Activated naive CD8-positive, alpha-beta T cell treated with anti-CD3 and anti-CD28 coated beads, Interleukin-2, amount 50 U/mL, for 24 hours (primary cell): ENCODE data around the gene CDH19.

Experiments used
- ATAC-seq: fragments of 150-1000 bp; cut with Tn5 transposase; one replicate; pipeline ENCODE4 v1.10.0; 2021
- DNase-seq: peaks from one replicate; pipeline ENCODE4 v3.0.0; 2021
- H3K27ac Mint-ChIP-seq: one replicate; pipeline ENCODE4 v1.8.0; 2021; ENCODE audit warnings: mild to moderate bottlenecking, mixed read lengths
- H3K27me3 Mint-ChIP-seq: one replicate; pipeline ENCODE4 v1.8.0; 2021; ENCODE audit warnings: mixed read lengths
- H3K36me3 Mint-ChIP-seq: one replicate; pipeline ENCODE4 v1.8.0; 2021; ENCODE audit warnings: low read depth, mixed read lengths
- H3K4me1 Mint-ChIP-seq: one replicate; pipeline ENCODE4 v1.8.0; 2021; ENCODE audit warnings: mixed read lengths
- H3K4me3 Mint-ChIP-seq: one replicate; pipeline ENCODE4 v1.8.0; 2021; ENCODE audit warnings: mild to moderate bottlenecking, moderate library complexity, mixed read lengths
- H3K9me3 Mint-ChIP-seq: one replicate; pipeline ENCODE4 v1.8.0; 2021; ENCODE audit warnings: mixed read lengths

The CDH19 gene

DNA sequence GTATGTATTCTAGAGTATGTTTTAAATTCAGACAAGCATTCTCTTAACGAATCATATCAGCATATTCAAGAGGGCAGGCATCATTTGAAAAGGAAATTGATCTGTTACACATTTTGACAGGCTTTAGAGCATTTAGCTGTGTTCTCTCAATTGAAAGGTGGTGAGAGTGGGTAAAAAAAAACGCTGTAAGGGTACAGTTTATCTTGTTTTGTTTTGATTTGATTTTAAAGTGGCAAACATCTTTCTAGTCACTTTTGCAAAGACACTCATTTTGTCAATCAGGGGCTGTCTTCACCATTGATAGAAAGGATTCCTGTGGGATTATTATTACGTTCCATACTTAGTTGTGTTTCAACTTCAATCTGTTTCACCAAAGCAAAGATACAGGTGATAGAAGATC lies 2.2 kb downstream of the CDH19 start:
- H3K27me3 Mint-ChIP-seq, result no peaks in the 10 kb centered on the region
- no peak overlapping the region for H3K4me3 Mint-ChIP-seq
- ATAC-seq (no peak), DNase-seq (no peak)
- H3K36me3 Mint-ChIP-seq, result no peaks in the 10 kb centered on the region
- H3K9me3 Mint-ChIP-seq, result peaks cover 12% of the 10 kb centered on the region
- no peak overlapping the region for H3K27ac Mint-ChIP-seq
- H3K4me1 Mint-ChIP-seq, result no peaks in the 10 kb centered on the region

GRCh38 chr18:66599190-66599589 lies 4.7 kb downstream of the CDH19 start:
- Mint-ChIP-seq H3K27ac (no peak overlapping the region), H3K36me3 (no peaks in the 10 kb centered on the region), H3K9me3 (peaks cover 28% of the 10 kb centered on the region), H3K4me1 (no peaks in the 10 kb centered on the region), H3K27me3 (no peaks in the 10 kb centered on the region), H3K4me3 (no peak overlapping the region)
- DNase-seq (no peak), ATAC-seq (no peak)

DNA sequence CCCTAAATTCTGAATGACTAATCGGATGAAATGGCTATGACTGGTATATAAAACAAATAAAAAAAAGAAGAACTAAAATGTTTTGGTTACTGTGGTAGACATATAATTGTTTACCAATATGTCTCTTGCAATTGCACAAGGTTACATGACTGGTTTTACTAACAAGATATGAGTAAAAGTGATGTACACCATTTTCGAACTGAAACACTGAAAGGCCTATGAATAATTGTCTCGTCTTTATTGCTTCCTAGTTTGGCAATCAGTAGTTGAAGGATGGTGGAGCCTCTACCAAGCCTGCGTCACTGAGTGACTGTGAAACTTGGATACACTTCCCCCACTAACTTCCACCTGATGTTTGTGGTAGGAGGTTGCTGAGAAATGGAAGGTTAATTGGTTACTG lies 16.5 kb downstream of the CDH19 start:
- H3K9me3 Mint-ChIP-seq, result peaks cover 6% of the 10 kb centered on the region
- no peak overlapping the region for H3K27ac Mint-ChIP-seq
- DNase-seq (no peak), ATAC-seq (no peak)
- H3K36me3 Mint-ChIP-seq, result no peaks in the 10 kb centered on the region
- H3K4me1 Mint-ChIP-seq, result no peaks in the 10 kb centered on the region
- H3K27me3 Mint-ChIP-seq, result no peaks in the 10 kb centered on the region
- H3K4me3 Mint-ChIP-seq, result no peak overlapping the region

GRCh38 chr18:66582211-66582610 lies 21.7 kb downstream of the CDH19 start:
- ATAC-seq, result no peak
- Mint-ChIP-seq H3K9me3 (peaks cover 6% of the 10 kb centered on the region), H3K4me3 (no peak overlapping the region), H3K27me3 (no peaks in the 10 kb centered on the region), H3K36me3 (no peaks in the 10 kb centered on the region), H3K27ac (no peak overlapping the region), H3K4me1 (no peaks in the 10 kb centered on the region)
- DNase-seq, result no peak

DNA sequence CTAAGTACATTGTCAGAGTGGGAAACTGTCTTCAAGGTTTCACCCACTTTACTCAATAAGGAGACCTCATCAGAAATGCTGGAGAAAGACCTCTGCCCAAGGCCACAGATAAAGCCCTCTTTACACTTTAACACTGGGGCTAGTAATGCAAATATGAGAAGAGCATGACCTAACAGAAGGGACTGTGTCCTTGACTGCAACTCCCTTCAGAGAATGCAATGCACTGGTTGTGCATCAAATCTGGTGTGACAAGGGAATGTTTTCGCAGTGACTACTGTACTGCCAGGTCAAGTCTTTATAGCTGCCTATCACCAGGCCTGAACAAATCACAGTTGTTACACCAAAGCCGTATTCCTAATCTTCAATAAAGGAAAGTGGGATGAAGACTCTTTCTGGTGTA lies 28.6 kb downstream of the CDH19 start:
- no peaks in the 10 kb centered on the region for H3K9me3 Mint-ChIP-seq
- no peaks in the 10 kb centered on the region for H3K36me3 Mint-ChIP-seq
- no peak for ATAC-seq
- no peaks in the 10 kb centered on the region for H3K27me3 Mint-ChIP-seq
- H3K4me1 Mint-ChIP-seq, result no peaks in the 10 kb centered on the region
- no peak for DNase-seq
- H3K4me3 Mint-ChIP-seq, result no peak overlapping the region
- H3K27ac Mint-ChIP-seq, result no peak overlapping the region

DNA sequence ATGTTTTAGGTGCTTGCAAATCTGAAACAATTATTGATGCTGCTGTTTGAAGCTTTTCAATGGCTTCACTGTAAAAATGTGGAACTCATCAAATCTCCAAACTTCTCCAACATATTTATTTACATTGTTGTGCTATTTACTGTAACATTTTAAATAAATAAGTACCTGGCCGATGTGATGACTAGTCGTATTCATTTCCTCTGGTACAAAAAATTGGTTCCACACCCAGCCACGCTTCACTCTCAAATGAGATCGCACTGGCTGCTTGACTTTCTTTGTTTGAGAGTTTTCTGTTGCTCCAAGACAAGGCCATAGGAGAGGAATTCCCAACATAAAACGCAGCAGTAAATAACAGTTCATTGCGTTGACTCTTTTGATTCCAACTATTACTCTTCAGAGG lies 32.0 kb downstream of the CDH19 start:
- no peaks in the 10 kb centered on the region for H3K27me3 Mint-ChIP-seq
- no peak overlapping the region for H3K4me3 Mint-ChIP-seq

DNA sequence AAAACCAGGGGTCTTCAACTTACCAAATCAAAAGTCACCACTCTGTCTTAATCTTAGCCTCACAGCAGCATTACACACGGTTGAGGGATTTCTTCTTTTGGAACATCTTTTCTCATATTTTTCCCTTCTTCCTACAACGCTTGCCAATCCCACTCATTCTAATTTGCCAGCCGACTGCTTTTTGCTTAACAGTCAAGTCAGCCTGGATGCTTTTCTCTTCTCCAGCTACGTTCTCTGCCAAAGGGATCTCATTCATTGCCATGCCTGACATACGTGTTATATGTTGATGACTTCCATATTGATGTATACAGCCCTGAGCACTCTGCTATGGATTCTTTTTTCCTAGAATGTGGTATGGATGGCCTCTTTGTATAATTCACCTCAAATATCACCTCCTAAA lies 37.3 kb downstream of the CDH19 start:
- no peak for ATAC-seq
- no peak overlapping the region for H3K27ac Mint-ChIP-seq
- no peaks in the 10 kb centered on the region for H3K36me3 Mint-ChIP-seq

More for the DNA sequence above, 32.0 kb downstream of the CDH19 start:
- no peaks in the 10 kb centered on the region for H3K9me3 Mint-ChIP-seq
- DNase-seq (no peak), ATAC-seq (no peak)
- no peak overlapping the region for H3K27ac Mint-ChIP-seq
- no peaks in the 10 kb centered on the region for H3K4me1 Mint-ChIP-seq
- no peaks in the 10 kb centered on the region for H3K36me3 Mint-ChIP-seq

GRCh38 chr18:66564236-66564635 lies 39.7 kb downstream of the CDH19 start:
- no peak overlapping the region for H3K27ac Mint-ChIP-seq
- H3K4me1 Mint-ChIP-seq, result no peaks in the 10 kb centered on the region
- no peak overlapping the region for H3K4me3 Mint-ChIP-seq
- H3K9me3 Mint-ChIP-seq, result no peaks in the 10 kb centered on the region
- DNase-seq, result no peak
- ATAC-seq, result no peak
- H3K27me3 Mint-ChIP-seq, result no peaks in the 10 kb centered on the region
- no peaks in the 10 kb centered on the region for H3K36me3 Mint-ChIP-seq

More for the DNA sequence above, 37.3 kb downstream of the CDH19 start:
- Mint-ChIP-seq H3K4me1 (no peaks in the 10 kb centered on the region), H3K4me3 (no peak overlapping the region), H3K9me3 (no peaks in the 10 kb centered on the region), H3K27me3 (no peaks in the 10 kb centered on the region)
- no peak for DNase-seq

GRCh38 chr18:66562279-66562678 lies 41.6 kb downstream of the CDH19 start:
- Mint-ChIP-seq H3K27me3 (no peaks in the 10 kb centered on the region), H3K9me3 (no peaks in the 10 kb centered on the region), H3K4me3 (no peak overlapping the region), H3K4me1 (no peaks in the 10 kb centered on the region), H3K27ac (no peak overlapping the region), H3K36me3 (no peaks in the 10 kb centered on the region)
- no peak for DNase-seq
- ATAC-seq, result no peak

DNA sequence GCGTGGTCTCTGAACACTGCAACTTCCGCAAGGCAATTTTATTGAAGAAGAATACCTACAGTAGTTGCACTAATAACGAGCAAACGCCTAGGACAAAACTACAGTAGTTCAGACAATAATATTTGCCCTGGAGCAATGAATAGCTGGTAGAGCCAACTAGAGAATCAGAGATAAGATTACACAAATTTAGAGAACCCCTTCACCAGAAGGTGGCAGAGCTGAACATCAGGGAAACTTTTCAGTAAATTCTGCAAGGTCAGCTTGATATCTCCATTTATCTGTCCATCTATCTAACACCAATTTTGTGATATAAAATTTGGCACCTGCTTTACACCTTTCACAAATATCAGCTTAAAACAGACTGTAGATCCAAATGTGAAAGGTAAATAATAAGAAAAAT lies 43.8 kb downstream of the CDH19 start:
- Mint-ChIP-seq H3K36me3 (no peaks in the 10 kb centered on the region), H3K27me3 (no peaks in the 10 kb centered on the region), H3K9me3 (no peaks in the 10 kb centered on the region), H3K27ac (no peak overlapping the region), H3K4me1 (no peaks in the 10 kb centered on the region), H3K4me3 (no peak overlapping the region)
- ATAC-seq (no peak), DNase-seq (no peak)

DNA sequence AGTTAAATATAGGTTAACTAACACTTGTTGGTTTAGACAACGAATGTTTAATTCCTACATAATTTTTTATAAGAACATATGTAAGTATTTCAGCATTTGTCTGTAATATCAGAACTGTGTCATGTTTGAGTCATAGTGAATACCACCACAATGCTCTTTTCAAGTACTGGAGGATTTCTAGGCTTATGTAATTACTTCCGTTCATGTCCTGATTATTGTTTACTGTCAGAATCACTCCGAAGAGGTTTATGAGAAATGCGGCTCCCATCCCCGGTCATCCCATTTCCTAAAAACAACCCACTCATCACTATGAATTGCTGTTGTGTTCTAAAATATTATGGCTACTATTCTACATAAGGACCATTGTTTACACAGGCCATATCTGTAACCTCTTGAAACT lies 45.1 kb downstream of the CDH19 start:
- Mint-ChIP-seq H3K9me3 (no peaks in the 10 kb centered on the region), H3K4me3 (no peak overlapping the region), H3K36me3 (no peaks in the 10 kb centered on the region), H3K4me1 (no peaks in the 10 kb centered on the region), H3K27me3 (no peaks in the 10 kb centered on the region), H3K27ac (no peak overlapping the region)
- ATAC-seq (no peak), DNase-seq (no peak)

DNA sequence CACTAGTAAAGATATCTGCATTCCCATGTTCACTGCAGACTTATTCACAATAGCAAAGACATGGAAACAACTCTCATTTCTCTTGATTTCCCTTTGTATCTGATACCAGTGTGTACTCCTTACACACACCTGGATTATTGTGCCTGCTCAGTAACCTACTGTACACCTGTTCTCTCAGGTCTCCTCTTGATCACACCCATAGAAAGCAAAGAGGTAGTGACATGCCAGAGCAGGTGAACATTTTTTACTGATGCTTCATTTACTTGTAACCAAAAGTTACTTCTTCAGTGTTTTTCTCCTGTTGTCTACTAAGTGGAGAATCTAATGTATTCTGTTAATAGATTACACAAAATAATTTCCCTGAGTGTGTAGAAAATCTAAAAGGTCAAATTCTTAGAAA lies 46.8 kb downstream of the CDH19 start:
- Mint-ChIP-seq H3K4me3 (no peak overlapping the region), H3K27me3 (no peaks in the 10 kb centered on the region), H3K9me3 (no peaks in the 10 kb centered on the region), H3K36me3 (no peaks in the 10 kb centered on the region), H3K4me1 (no peaks in the 10 kb centered on the region), H3K27ac (no peak overlapping the region)
- DNase-seq (no peak), ATAC-seq (no peak)

- no peak for DNase-seq
- Mint-ChIP-seq H3K4me3 (no peak overlapping the region), H3K4me1 (no peaks in the 10 kb centered on the region), H3K36me3 (no peaks in the 10 kb centered on the region), H3K27me3 (no peaks in the 10 kb centered on the region), H3K27ac (no peak overlapping the region), H3K9me3 (no peaks in the 10 kb centered on the region)
- no peak for ATAC-seq
Observed at GRCh38 chr18:66555585-66555984, 48.3 kb downstream of the CDH19 start.

- H3K36me3 Mint-ChIP-seq, result no peaks in the 10 kb centered on the region
- no peaks in the 10 kb centered on the region for H3K27me3 Mint-ChIP-seq
- no peaks in the 10 kb centered on the region for H3K9me3 Mint-ChIP-seq
- ATAC-seq, result no peak
- no peak overlapping the region for H3K4me3 Mint-ChIP-seq
- no peak overlapping the region for H3K27ac Mint-ChIP-seq
- no peaks in the 10 kb centered on the region for H3K4me1 Mint-ChIP-seq
- DNase-seq, result no peak
Observed at GRCh38 chr18:66553824-66554223, 50.1 kb downstream of the CDH19 start.

DNA sequence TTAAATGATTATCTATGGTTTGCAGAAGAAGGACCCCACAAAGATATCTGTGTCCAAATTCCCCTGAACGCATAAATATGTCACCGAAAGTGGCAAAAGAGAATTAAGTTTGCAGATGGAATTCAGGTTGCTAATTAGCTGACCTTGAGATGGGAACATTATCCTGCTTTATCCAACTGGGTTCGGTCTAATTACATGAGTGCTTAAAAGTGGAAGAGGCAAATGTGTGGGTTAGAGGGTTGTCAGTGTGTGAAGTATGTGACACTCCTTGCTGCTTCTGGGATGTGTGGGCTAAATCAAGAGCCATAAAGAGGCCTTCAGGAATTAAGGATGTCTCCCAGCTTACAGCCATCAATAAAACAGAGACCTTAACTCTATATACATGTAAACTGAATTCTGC lies 53.5 kb downstream of the CDH19 start:
- Mint-ChIP-seq H3K27me3 (no peaks in the 10 kb centered on the region), H3K4me3 (no peak overlapping the region), H3K27ac (no peak overlapping the region), H3K4me1 (no peaks in the 10 kb centered on the region), H3K9me3 (peaks cover 9% of the 10 kb centered on the region), H3K36me3 (no peaks in the 10 kb centered on the region)
- DNase-seq (no peak), ATAC-seq (no peak)

DNA sequence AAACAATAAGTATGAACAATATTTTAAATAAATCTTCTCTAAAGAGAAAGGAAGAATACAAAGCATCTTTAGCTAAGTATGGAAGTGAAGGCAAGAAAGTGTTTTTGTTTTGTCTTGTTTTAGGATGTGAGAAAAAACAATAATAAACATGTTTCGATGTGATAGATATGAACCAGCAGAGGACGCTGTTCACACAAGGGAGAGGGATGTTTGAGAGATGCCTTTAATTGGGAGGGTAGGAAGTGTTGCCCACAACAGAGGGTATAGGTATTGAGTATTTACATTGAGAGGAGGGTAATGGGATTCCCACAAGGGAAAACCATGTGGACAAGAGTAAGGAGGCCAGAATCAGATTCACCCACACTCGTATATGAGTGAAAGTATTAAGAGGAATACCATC lies 55.1 kb downstream of the CDH19 start:
- H3K36me3 Mint-ChIP-seq, result no peaks in the 10 kb centered on the region
- H3K4me1 Mint-ChIP-seq, result no peaks in the 10 kb centered on the region
- ATAC-seq (no peak), DNase-seq (no peak)
- no peak overlapping the region for H3K27ac Mint-ChIP-seq
- H3K9me3 Mint-ChIP-seq, result peaks cover 9% of the 10 kb centered on the region
- no peaks in the 10 kb centered on the region for H3K27me3 Mint-ChIP-seq
- no peak overlapping the region for H3K4me3 Mint-ChIP-seq
